Prostate gland (tissue), 2 donors: ENCODE measurements around the gene INTS4. TPM values are rescaled to one million over a fixed set of nuclear protein-coding genes. Genes with fewer than 3 reads are reported as not detected.
A peak's percentile ranks its signal among the peaks of the same experiment; 100 is the strongest.
"Not testable (repeated sequence)": the region's sequence is repeated elsewhere in the genome, so short reads cannot be mapped to it uniquely, and the experiment has no call there.

Experiments
- DNase-seq: peaks from one replicate; pipeline ENCODE4 v3.0.0-alpha.2; 2019; ENCODE audit warnings: low spot score
- H3K27ac ChIP-seq, 2 donors: fragments of 200-600 bp; sonication (generic); 2 replicates each; pipeline ENCODE4 v1.5.1; 2017 to 2019
- H3K27me3 ChIP-seq: fragments of 200-600 bp; sonication (generic); replicated peaks from 2 replicates; pipeline ENCODE4 v1.5.1; 2019; ENCODE audit not compliant: insufficient read depth
- H3K36me3 ChIP-seq, 2 donors: fragments of 200-600 bp; sonication (generic); 1 replicate in 1 of 2; 2 replicates in 1 of 2; pipeline versions ENCODE4 v1.5.1 to v1.8.1; 2017 to 2019
- H3K4me1 ChIP-seq: fragments of 200-600 bp; sonication (generic); replicated peaks from 2 replicates; pipeline ENCODE4 v1.5.1; 2019
- H3K4me3 ChIP-seq, 2 donors: fragments of 200-600 bp; sonication (generic); 2 replicates each; pipeline ENCODE4 v1.5.1; 2017 to 2019
- H3K9me3 ChIP-seq: fragments of 200-600 bp; sonication (generic); 2 replicates; pipeline ENCODE4 v1.5.1; 2017
- CTCF ChIP-seq, 4 experiments: fragments of 200-600 bp in 2 of 4; fragments of 450-650 bp in 2 of 4; sonication (generic) in 2 of 4; IDR thresholded peaks; 1 replicate in 3 of 4; 2 replicates in 1 of 4; pipeline ENCODE4 v1.5.1; 2016 to 2019; ENCODE audit warnings: antibody characterized with exemption in 4 of 4, mild to moderate bottlenecking in 2 of 4, moderate library complexity in 2 of 4
- POLR2A ChIP-seq: fragments of 450-650 bp; IDR thresholded peaks from one replicate; pipeline ENCODE4 v1.6.1; 2016; ENCODE audit warnings: antibody characterized with exemption, mild to moderate bottlenecking
- POLR2AphosphoS5 ChIP-seq: sonication (generic); formaldehyde crosslinking; IDR thresholded peaks from one replicate; pipeline ENCODE4 v1.6.1; 2017; ENCODE audit warnings: antibody characterized with exemption
- WGBS: methylation state at CpG from one replicate; pipeline ENCODE4 v1.1.5; 2018; 5-methylcytosine and 5-hydroxymethylcytosine counted together
- intact Hi-C: fragments of 100-400 bp; cut with DNase I; formaldehyde crosslinking; loops from one replicate; pipeline ENCODE4 v1.14.2; 2022
- total RNA-seq, 2 donors: library from RNA; depleted of rRNA; stranded (reverse); fragments of >200 nt; gene quantifications; one replicate each; pipeline ENCODE4 v1.1.0, GENCODE V29; 2016

INTS4 gene
- total RNA-seq, result 10 to 100 TPM; 30.1 to 31.0 TPM

GRCh38 chr11:77994434-77995362 is at the start of gene INTS4:
TSS of gene INTS4 (minus strand) at chr11:77994668. CDS start at chr11:77994643, 25 bp downstream.
- no peaks in the 10 kb centered on the region for H3K36me3 ChIP-seq
- no peaks in the 10 kb centered on the region for H3K9me3 ChIP-seq
- whole genome bisulfite sequencing, result under 1% methylated on average over 47 of the region's 47 CpGs
- peak within 1 kb of the TSS; percentile 47 to 55 for H3K4me3 ChIP-seq
- peak within 1 kb of the TSS; percentile 68 to 70 for H3K27ac ChIP-seq
- intact Hi-C loops, result loop anchor here (1.0 to 10.0 kb wide), 3 partner anchors 50 to 357 kb away; partner anchors contain the start of genes AAMDC and CLNS1A
- no peaks in the 10 kb centered on the region for H3K27me3 ChIP-seq
- peaks cover 7% of the 10 kb centered on the region for H3K4me1 ChIP-seq
- TF ChIP-seq POLR2AphosphoS5, result peak; percentile 98
- peak in 1 of 4 experiments; percentile 11 for TF ChIP-seq CTCF (IDR thresholded peaks at IDR 0.05)
- peak; percentile 30 for TF ChIP-seq POLR2A
- peak; percentile 99 for DNase-seq

- WGBS, result 95% methylated on average over 14 of the region's 14 CpGs
- DNase-seq, result no peak
- H3K9me3 ChIP-seq, result no peaks in the 10 kb centered on the region
- no peak overlapping the region for H3K27ac ChIP-seq
- no peaks in the 10 kb centered on the region for H3K27me3 ChIP-seq
- H3K36me3 ChIP-seq, result no peaks in the 10 kb centered on the region
- intact Hi-C loops, result loop anchor here (10.0 kb wide), 1 partner anchor 47 kb away; the partner anchor contains the start of gene INTS4
- no peaks in the 10 kb centered on the region for H3K4me1 ChIP-seq
- TF ChIP-seq POLR2AphosphoS5, result no peak
- no peak for TF ChIP-seq POLR2A
- TF ChIP-seq CTCF (IDR thresholded peaks at IDR 0.05), result no peak
- H3K4me3 ChIP-seq, result no peak overlapping the region
These were observed 47.5 kb upstream of the INTS4 start for GRCh38 chr11:78041843-78042440.

GRCh38 chr11:78041380-78041719 is 46.9 kb upstream of the INTS4 start:
- not testable (repeated sequence) for H3K27me3 ChIP-seq, DNase-seq, H3K4me3 ChIP-seq, H3K27ac ChIP-seq, H3K36me3 ChIP-seq, H3K9me3 ChIP-seq, H3K4me1 ChIP-seq
- WGBS, result 92% methylated on average over 8 of the region's 8 CpGs
- intact Hi-C loops, result loop anchor here (10.0 kb wide), 1 partner anchor 47 kb away; the partner anchor contains the start of gene INTS4

- Histone ChIP-seq H3K27me3 (no peaks in the 10 kb centered on the region), H3K4me3 (no peak overlapping the region), H3K27ac (no peak overlapping the region), H3K4me1 (no peaks in the 10 kb centered on the region), H3K9me3 (no peaks in the 10 kb centered on the region), H3K36me3 (no peaks in the 10 kb centered on the region)
- no peak for DNase-seq
- no peak for TF ChIP-seq POLR2AphosphoS5
- 93% methylated on average over 15 of the region's 15 CpGs for WGBS
- intact Hi-C loops, result loop anchor here (10.0 kb wide), 1 partner anchor 46 kb away; the partner anchor contains the start of gene INTS4
These were observed 46.4 kb upstream of the INTS4 start for GRCh38 chr11:78040691-78041379.

- Histone ChIP-seq H3K9me3 (no peaks in the 10 kb centered on the region), H3K4me1 (no peaks in the 10 kb centered on the region), H3K27me3 (no peaks in the 10 kb centered on the region), H3K36me3 (no peaks in the 10 kb centered on the region), H3K27ac (peak overlapping the region in 1 of 2 donors; percentile 3), H3K4me3 (no peak overlapping the region)
- 23% methylated on average over 7 of the region's 7 CpGs for WGBS
- no peak for TF ChIP-seq CTCF (IDR thresholded peaks at IDR 0.05)
- no peak for TF ChIP-seq POLR2AphosphoS5
- TF ChIP-seq POLR2A, result no peak
- peak; percentile 8 for DNase-seq
- intact Hi-C loops, result loop anchor here (10.0 kb wide), 1 partner anchor 45 kb away; the partner anchor contains the start of gene INTS4
These were observed 45.6 kb upstream of the INTS4 start for GRCh38 chr11:78039919-78040671.
